OCI-LY7 (cell line): ENCODE measurements around the gene MEIS2.

Experiments used
- EZH2phosphoT487 ChIP-seq: fragments of 200-600 bp; sonication (generic); IDR thresholded peaks from 2 replicates; pipeline ENCODE4 v1.6.1; 2018; ENCODE audit warnings: low read depth, borderline replicate concordance, mild to moderate bottlenecking, mixed run types, antibody characterized with exemption, low read length, moderate library complexity, mixed read lengths
- TF ChIP-seq, protein P1 (sequence below): fragments of 200-600 bp; sonication (generic); conservative IDR thresholded peaks from 2 replicates; pipeline ENCODE4 v1.5.1; 2014; ENCODE audit warnings: mild to moderate bottlenecking, antibody characterized with exemption, low read length, moderate library complexity, mixed read lengths

- TF ChIP-seq, protein P1, sequence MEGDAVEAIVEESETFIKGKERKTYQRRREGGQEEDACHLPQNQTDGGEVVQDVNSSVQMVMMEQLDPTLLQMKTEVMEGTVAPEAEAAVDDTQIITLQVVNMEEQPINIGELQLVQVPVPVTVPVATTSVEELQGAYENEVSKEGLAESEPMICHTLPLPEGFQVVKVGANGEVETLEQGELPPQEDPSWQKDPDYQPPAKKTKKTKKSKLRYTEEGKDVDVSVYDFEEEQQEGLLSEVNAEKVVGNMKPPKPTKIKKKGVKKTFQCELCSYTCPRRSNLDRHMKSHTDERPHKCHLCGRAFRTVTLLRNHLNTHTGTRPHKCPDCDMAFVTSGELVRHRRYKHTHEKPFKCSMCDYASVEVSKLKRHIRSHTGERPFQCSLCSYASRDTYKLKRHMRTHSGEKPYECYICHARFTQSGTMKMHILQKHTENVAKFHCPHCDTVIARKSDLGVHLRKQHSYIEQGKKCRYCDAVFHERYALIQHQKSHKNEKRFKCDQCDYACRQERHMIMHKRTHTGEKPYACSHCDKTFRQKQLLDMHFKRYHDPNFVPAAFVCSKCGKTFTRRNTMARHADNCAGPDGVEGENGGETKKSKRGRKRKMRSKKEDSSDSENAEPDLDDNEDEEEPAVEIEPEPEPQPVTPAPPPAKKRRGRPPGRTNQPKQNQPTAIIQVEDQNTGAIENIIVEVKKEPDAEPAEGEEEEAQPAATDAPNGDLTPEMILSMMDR = no peak
- no peak for TF ChIP-seq EZH2phosphoT487
Measured at GRCh38 chr15:36960179-36960946, 140.0 kb downstream of the MEIS2 start.
